WI38 (cell line): ENCODE data around the gene NUDT14.

ENCODE experiments used
- H3K4me3 ChIP-seq: 2 replicates; pipeline ENCODE4 v1.5.1; 2011; ENCODE audit warnings: low read depth, mild to moderate bottlenecking, control low read depth, low read length
- CTCF ChIP-seq: IDR thresholded peaks from 2 replicates; pipeline ENCODE4 v1.5.1; 2012; ENCODE audit warnings: low read depth, mild to moderate bottlenecking, control low read depth, low read length

Gene NUDT14

GRCh38 chr14:105217774-105218173 lies 36.7 kb upstream of the NUDT14 start:
- TF ChIP-seq CTCF: no peak

GRCh38 chr14:105216490-105217247 lies 35.6 kb upstream of the NUDT14 start:
- H3K4me3 ChIP-seq: no peak overlapping the region
- no peak for TF ChIP-seq CTCF

More at GRCh38 chr14:105217774-105218173, 36.7 kb upstream of the NUDT14 start:
- H3K4me3 ChIP-seq: no peak overlapping the region

- TF ChIP-seq CTCF: no peak
- H3K4me3 ChIP-seq: no peak overlapping the region
Observed at GRCh38 chr14:105215602-105216001, 34.5 kb upstream of the NUDT14 start.

- H3K4me3 ChIP-seq: no peak overlapping the region
- TF ChIP-seq CTCF: no peak
Observed at GRCh38 chr14:105214324-105214915, 33.3 kb upstream of the NUDT14 start.

DNA sequence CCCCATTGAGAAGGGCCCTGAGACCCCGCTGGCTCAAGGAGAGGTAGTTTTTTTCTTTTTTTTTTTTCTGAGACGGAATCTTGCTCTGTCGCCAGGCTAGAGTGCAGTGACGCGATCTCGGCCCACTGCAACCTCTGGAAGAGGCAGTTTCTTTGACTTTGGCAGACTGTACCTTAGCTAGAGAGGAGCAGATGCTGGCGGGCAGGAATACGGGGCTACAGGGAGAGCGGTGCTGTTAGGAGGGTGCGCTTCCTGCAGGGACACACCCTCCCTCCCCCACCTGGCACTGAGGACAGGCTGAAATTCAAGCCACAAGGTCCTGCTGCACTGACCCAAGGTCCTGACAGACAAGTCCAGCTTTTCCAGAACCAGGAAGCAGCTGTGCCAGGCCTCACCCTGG lies 32.2 kb upstream of the NUDT14 start:
- H3K4me3 ChIP-seq: no peak overlapping the region
- TF ChIP-seq CTCF: no peak

- H3K4me3 ChIP-seq: no peak overlapping the region
- no peak for TF ChIP-seq CTCF
Observed at GRCh38 chr14:105212541-105213300, 31.6 kb upstream of the NUDT14 start.

DNA sequence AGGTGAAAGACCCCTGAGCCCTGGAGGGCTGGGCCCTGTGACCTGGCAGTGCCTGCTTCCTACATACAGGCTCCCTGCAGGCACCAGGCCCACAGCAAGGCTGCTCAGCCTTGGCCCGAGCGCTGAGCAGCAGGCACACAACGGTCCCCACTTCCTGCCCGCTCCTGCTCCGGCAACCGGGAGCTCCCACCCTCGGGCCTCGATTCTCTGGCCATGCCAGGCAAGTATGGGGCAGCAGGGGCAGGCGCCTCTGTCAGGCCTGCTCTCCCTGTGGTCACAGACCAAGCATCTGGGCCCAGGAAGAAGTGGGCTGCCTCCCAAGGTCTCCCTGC lies 30.6 kb upstream of the NUDT14 start:
- no peak overlapping the region for H3K4me3 ChIP-seq
- TF ChIP-seq CTCF: no peak
